IMR-90 (cell line): ENCODE results near the gene NISCH. TPM values are rescaled to one million over a fixed set of nuclear protein-coding genes. Genes with fewer than 3 reads are reported as not detected.

Experiments
- ATAC-seq: fragments of 200-7000 bp; cut with Tn5 transposase; 2 replicates; pipeline ENCODE4 v1.9.1; 2020; ENCODE audit warnings: low read depth, mild to moderate bottlenecking, moderate library complexity
- BruUV-seq: library from RNA; stranded (reverse); fragments of 400-500 nt; replicated peaks from 2 replicates; lab custom pipeline; 2021; lab: Mats Ljungman, UMichigan
- CTCF ChIA-PET: fragments of 300-600 bp; formaldehyde crosslinking; extraction: SDS; loops from one replicate; lab custom pipeline; 2021; ENCODE audit warnings: antibody characterized with exemption; lab: Yijun Ruan, JAX
- POLR2A ChIA-PET: fragments of 300-600 bp; sonication (Branson Sonifier 250); formaldehyde crosslinking; loops from one replicate; lab custom pipeline; 2022; ENCODE audit warnings: antibody characterized with exemption; ENCODE audit not compliant: unreplicated experiment; lab: Charles Lee
- DNase-seq: peaks from one replicate; pipeline ENCODE4 v3.0.0; 2013
- H2AFZ ChIP-seq: replicated peaks from 2 replicates; pipeline ENCODE3; 2013; ENCODE audit warnings: low read length, mild to moderate bottlenecking; ENCODE audit not compliant: poor library complexity
- H2AK5ac ChIP-seq: 2 replicates; pipeline ENCODE4 v1.6.1; 2013; ENCODE audit warnings: low read depth, low read length, inconsistent platforms
- H2AK9ac ChIP-seq: replicated peaks from 2 replicates; pipeline ENCODE3; 2013; ENCODE audit warnings: mild to moderate bottlenecking, low read depth, low read length, moderate library complexity; ENCODE audit not compliant: poor library complexity
- H2BK120ac ChIP-seq: 2 replicates; pipeline ENCODE4 v1.6.1; 2013; ENCODE audit warnings: low read depth, low read length, inconsistent platforms
- H2BK15ac ChIP-seq: 3 replicates; pipeline ENCODE4 v1.6.1; 2013; ENCODE audit warnings: low read depth, low read length, inconsistent platforms
- H2BK20ac ChIP-seq: 2 replicates; pipeline ENCODE4 v1.6.1; 2013; ENCODE audit warnings: low read depth, mild to moderate bottlenecking, inconsistent platforms, low read length, moderate library complexity
- H2BK5ac ChIP-seq: 2 replicates; pipeline ENCODE4 v1.6.1; 2013; ENCODE audit warnings: mild to moderate bottlenecking, low read depth, low read length, inconsistent platforms; ENCODE audit not compliant: poor library complexity, severe bottlenecking
- H3K14ac ChIP-seq: replicated peaks from 2 replicates; pipeline ENCODE4 v1.6.1; 2013; ENCODE audit warnings: low read depth, low read length, inconsistent platforms
- H3K18ac ChIP-seq: 2 replicates; pipeline ENCODE4 v1.6.1; 2013; ENCODE audit warnings: low read depth, low read length, control low read depth
- H3K23ac ChIP-seq: 2 replicates; pipeline ENCODE4 v1.6.1; 2013; ENCODE audit warnings: low read depth, low read length, inconsistent platforms
- H3K27ac ChIP-seq: 2 replicates; pipeline ENCODE4 v1.5.1; 2013; ENCODE audit warnings: mild to moderate bottlenecking, control low read depth, low read length; ENCODE audit not compliant: insufficient read depth
- H3K27me3 ChIP-seq: 2 replicates; pipeline ENCODE4 v1.6.1; 2013; ENCODE audit warnings: low read length; ENCODE audit not compliant: control insufficient read depth, insufficient read depth
- H3K36me3 ChIP-seq: 2 replicates; pipeline ENCODE4 v1.6.1; 2013; ENCODE audit warnings: low read length, mixed read lengths; ENCODE audit not compliant: control insufficient read depth, insufficient read depth
- H3K4ac ChIP-seq: 2 replicates; pipeline ENCODE4 v1.6.1; 2013; ENCODE audit warnings: low read depth, low read length, inconsistent platforms
- H3K4me1 ChIP-seq: 2 replicates; pipeline ENCODE4 v1.6.1; 2013; ENCODE audit warnings: low read length, mixed read lengths; ENCODE audit not compliant: control insufficient read depth, insufficient read depth
- H3K4me2 ChIP-seq: 2 replicates; pipeline ENCODE4 v1.6.1; 2013; ENCODE audit warnings: low read depth, mild to moderate bottlenecking, control low read depth, low read length, moderate library complexity
- H3K4me3 ChIP-seq: 2 replicates; pipeline ENCODE4 v1.5.1; 2013; ENCODE audit warnings: low read depth, mild to moderate bottlenecking, control low read depth, low read length, moderate library complexity; ENCODE audit not compliant: insufficient read depth
- H3K56ac ChIP-seq: 2 replicates; pipeline ENCODE4 v1.6.1; 2013; ENCODE audit warnings: low read length, inconsistent platforms; ENCODE audit not compliant: insufficient read depth; ENCODE audit errors: extremely low read depth
- H3K79me1 ChIP-seq, 2 experiments: 2 replicates each; pipeline ENCODE4 v1.6.1; 2013; ENCODE audit warnings: low read length in 2 of 2, inconsistent platforms in 1 of 2, low read depth in 1 of 2
- H3K9ac ChIP-seq: 2 replicates; pipeline ENCODE4 v1.6.1; 2013; ENCODE audit warnings: low read depth, low read length, control low read depth
- H3K9me1 ChIP-seq: 2 replicates; pipeline ENCODE4 v1.6.1; 2013; ENCODE audit warnings: low read length, inconsistent platforms; ENCODE audit not compliant: insufficient read depth
- H3K9me3 ChIP-seq: 2 replicates; pipeline ENCODE4 v1.6.1; 2013; ENCODE audit warnings: low read length; ENCODE audit not compliant: control insufficient read depth, insufficient read depth
- H4K20me1 ChIP-seq: 2 replicates; pipeline ENCODE4 v1.6.1; 2013; ENCODE audit warnings: low read length, inconsistent platforms; ENCODE audit not compliant: insufficient read depth
- H4K5ac ChIP-seq: 2 replicates; pipeline ENCODE4 v1.6.1; 2013; ENCODE audit warnings: mild to moderate bottlenecking, low read depth, low read length, control low read depth
- H4K8ac ChIP-seq, 2 experiments: 2 replicates each; pipeline ENCODE4 v1.6.1; 2013; ENCODE audit warnings: low read depth in 2 of 2, low read length in 2 of 2, control low read depth in 1 of 2, inconsistent platforms in 1 of 2
- H4K91ac ChIP-seq: 2 replicates; pipeline ENCODE4 v1.6.1; 2013; ENCODE audit warnings: low read depth, low read length, inconsistent platforms; ENCODE audit not compliant: insufficient read depth
- CTCF ChIP-seq: conservative IDR thresholded peaks from 2 replicates; pipeline ENCODE4 v1.5.1; 2012; ENCODE audit warnings: mild to moderate bottlenecking, low read depth, low read length, improper control_type of control experiment
- ELK1 ChIP-seq: fragments of 150-350 bp; IDR thresholded peaks from 2 replicates; pipeline ENCODE4 v1.6.1; 2016; ENCODE audit warnings: low read depth, mild to moderate bottlenecking, low read length, moderate library complexity, borderline replicate concordance
- NFE2L2 ChIP-seq: fragments of 150-350 bp; IDR thresholded peaks from 2 replicates; pipeline ENCODE4 v1.6.1; 2016; ENCODE audit warnings: low read depth, mild to moderate bottlenecking, low read length
- SMC3 ChIP-seq: fragments of 150-350 bp; IDR thresholded peaks from 2 replicates; pipeline ENCODE4 v1.6.1; 2016; ENCODE audit warnings: low read depth, mild to moderate bottlenecking, antibody characterized with exemption, low read length, moderate library complexity
- WGBS, 2 experiments: methylation state at CpG; one replicate each; pipeline versions ENCODE4 v1.1.5 to v1.1.7; 2013; ENCODE audit warnings: missing lambda C conversion rate in 2 of 2; ENCODE audit not compliant: insufficient read length in 1 of 2; ENCODE audit errors: extremely low coverage in 2 of 2; 5-methylcytosine and 5-hydroxymethylcytosine counted together
- dilution Hi-C: fragments of 300-500 bp; cut with HindIII; formaldehyde crosslinking; loops from one replicate; pipeline ENCODE4 v1.14.3; 2018; ENCODE audit warnings: low sequenced_read_pairs; ENCODE audit not compliant: unreplicated experiment
- in situ Hi-C: fragments of 300-500 bp; cut with MboI; formaldehyde crosslinking; loops from 3 replicates; pipeline ENCODE4 v1.14.3; 2019; ENCODE audit warnings: low sequenced_read_pairs, inconsistent platforms, mixed read lengths
- intact Hi-C: fragments of 100-400 bp; cut with micrococcal nuclease; formaldehyde crosslinking; loops from 2 replicates; pipeline ENCODE4 v1.10.0; 2022
- polyA plus RNA-seq, 3 experiments: library from polyadenylated mRNA; depleted of rRNA; stranded (reverse); fragments of >200 nt; gene quantifications; 2 replicates each; pipeline ENCODE4 v1.2.3, GENCODE V29; 2012; ENCODE audit warnings: low replicate concordance in 1 of 3
- total RNA-seq: library from RNA; depleted of rRNA; stranded (reverse); fragments of >200 nt; gene quantifications from 2 replicates; pipeline ENCODE4 v1.2.3, GENCODE V29; 2012

NISCH gene
- total and polyA plus RNA-seq, 2 of the 4 experiments (the other 2 are of a cell fraction): 36.9 to 86.0 TPM

- TF ChIP-seq CTCF (peak; percentile 85), SMC3 (peak; percentile 78)
These were observed 27.0 kb upstream of the NISCH start (continued) for GRCh38 chr3:52428151-52429005.

GRCh38 chr3:52429031-52429430 is 26.4 kb upstream of the NISCH start:
- Histone ChIP-seq H2AK9ac (no peak overlapping the region), H3K4me1 (peaks cover 4% of the 10 kb centered on the region; the same call in 1 of the 2 replicates), H2AK5ac (no peak overlapping the region), H3K56ac (no peak overlapping the region), H3K14ac (no peak overlapping the region), H4K20me1 (no peaks in the 10 kb centered on the region), H3K36me3 (no peaks in the 10 kb centered on the region), H3K18ac (no peak overlapping the region), H2BK120ac (no peak overlapping the region), H3K9me3 (no peaks in the 10 kb centered on the region), H3K9me1 (no peaks in the 10 kb centered on the region), H3K27ac (no peak overlapping the region), H3K9ac (no peak overlapping the region), H2BK20ac (no peak overlapping the region), H3K23ac (no peak overlapping the region), H3K4ac (no peak overlapping the region), H4K8ac (no peak overlapping the region), H2BK15ac (no peak overlapping the region), H3K79me1 (no peaks in the 10 kb centered on the region), H3K4me3 (no peak overlapping the region), H4K91ac (no peak overlapping the region), H3K27me3 (peaks cover 12% of the 10 kb centered on the region), H2BK5ac (no peak overlapping the region), H3K4me2 (no peak overlapping the region), H2AFZ (no peak overlapping the region), H4K5ac (no peak overlapping the region)
- in situ Hi-C loops: no loop called here
- ATAC-seq (no peak), DNase-seq (no peak)
- no CpG with 5 or more reads among the region's 3 CpGs for WGBS, 2 experiments
- TF ChIP-seq ELK1 (no peak), NFE2L2 (no peak)
- ChIA-PET POLR2A (no interaction called here), CTCF (interaction anchor here (1.3 to 1.8 kb wide), 3 partner anchors 11 to 16 kb away, joined by 3 to 5 read pairs (median 3); no protein-coding TSS in a partner anchor)
- intact Hi-C loops: no loop called here
- no TSS peak for BruUV-seq
- dilution Hi-C loops: no loop called here
